Gastrocnemius medialis (tissue), 4 donors: Measurements from ENCODE around the gene KCNQ1.

Source experiments
- CTCF ChIP-seq, 5 experiments: fragments of 450-650 bp in 3 of 5; fragments of 200-600 bp in 2 of 5; sonication (generic) in 2 of 5; IDR thresholded peaks in 4 of 5; conservative IDR thresholded peaks in 1 of 5; 1 replicate in 4 of 5; 2 replicates in 1 of 5; pipeline ENCODE4 v1.5.1; 2016 to 2019; ENCODE audit warnings: antibody characterized with exemption in 5 of 5, mild to moderate bottlenecking in 3 of 5, moderate library complexity in 3 of 5
- POLR2A ChIP-seq, 2 donors: fragments of 450-650 bp; IDR thresholded peaks; one replicate each; pipeline ENCODE4 v1.6.1; 2017; ENCODE audit warnings: antibody characterized with exemption in 2 of 2, mild to moderate bottlenecking in 2 of 2, moderate library complexity in 2 of 2

GRCh38 chr11:2770761-2771301 is 326.0 kb downstream of the KCNQ1 start:
- no peak for TF ChIP-seq CTCF (IDR thresholded peaks at IDR 0.05 in 4 of 5, conservative IDR thresholded peaks at IDR 0.05 in 1 of 5)
- no peak for TF ChIP-seq POLR2A (IDR thresholded peaks at IDR 0.05)
